LNCAP (cell line): ENCODE results near the gene SERTAD1.

Experiments used
- CTCF ChIP-seq: fragments of 450-650 bp; IDR thresholded peaks from 2 replicates; pipeline ENCODE4 v1.5.1; 2017; ENCODE audit warnings: mild to moderate bottlenecking

Gene SERTAD1

GRCh38 chr19:40414542-40415535 lies 11.0 kb downstream of the SERTAD1 start:
- TF ChIP-seq CTCF: no peak

- no peak for TF ChIP-seq CTCF
Observed at GRCh38 chr19:40413291-40413845, 12.4 kb downstream of the SERTAD1 start, which contains the start of gene PRX. Gene PRX (minus strand): TSS chr19:40413378. CDS start chr19:40407932, 5,446 bp downstream.

GRCh38 chr19:40412866-40413265 lies 12.9 kb downstream of the SERTAD1 start:
- TF ChIP-seq CTCF: no peak

- no peak for TF ChIP-seq CTCF
Observed at GRCh38 chr19:40411958-40412499, 13.8 kb downstream of the SERTAD1 start.

GRCh38 chr19:40411125-40411842 lies 14.5 kb downstream of the SERTAD1 start:
- TF ChIP-seq CTCF: no peak

- TF ChIP-seq CTCF: no peak
Observed at GRCh38 chr19:40410030-40410389, 15.8 kb downstream of the SERTAD1 start.
